Raji (cell line): Measurements from ENCODE around the gene TCF12.

Source experiments
- POLR2A ChIP-seq: IDR thresholded peaks from 2 replicates; pipeline ENCODE4 v1.6.1; 2011; ENCODE audit warnings: low read depth, low read length, control low read depth; ENCODE audit not compliant: insufficient read depth

TCF12 gene

DNA sequence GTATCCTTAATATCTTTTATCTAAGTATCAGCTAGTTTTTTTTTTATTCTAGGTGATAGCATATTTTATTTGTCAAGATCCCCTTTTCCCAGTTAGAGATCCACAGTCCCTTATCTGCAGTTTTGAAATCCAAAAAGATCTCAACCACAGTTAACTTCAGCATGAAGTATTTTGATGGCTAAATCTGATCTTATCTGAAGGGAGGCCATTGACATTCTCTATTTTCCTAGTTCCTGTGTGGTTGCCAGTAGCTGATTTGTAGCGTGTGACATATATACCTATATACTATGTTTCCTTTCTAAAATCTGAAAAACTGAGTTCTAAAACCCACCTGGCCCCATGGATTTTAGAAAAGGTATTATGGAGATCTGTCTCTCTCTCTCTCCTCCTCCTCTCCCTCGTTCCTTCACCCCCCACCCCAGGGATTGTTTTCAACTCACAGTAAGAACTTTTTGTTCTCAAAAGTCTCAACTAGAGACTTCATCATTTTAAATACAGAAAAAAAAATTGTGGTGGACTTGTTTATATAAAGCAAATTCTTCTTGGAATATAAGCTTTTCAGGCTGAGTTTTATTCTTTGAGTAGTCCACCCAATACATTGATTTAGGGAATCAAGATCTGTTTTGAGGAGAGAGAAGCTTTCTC is 12.3 kb downstream of the TCF12 start:
- no peak for TF ChIP-seq POLR2A

DNA sequence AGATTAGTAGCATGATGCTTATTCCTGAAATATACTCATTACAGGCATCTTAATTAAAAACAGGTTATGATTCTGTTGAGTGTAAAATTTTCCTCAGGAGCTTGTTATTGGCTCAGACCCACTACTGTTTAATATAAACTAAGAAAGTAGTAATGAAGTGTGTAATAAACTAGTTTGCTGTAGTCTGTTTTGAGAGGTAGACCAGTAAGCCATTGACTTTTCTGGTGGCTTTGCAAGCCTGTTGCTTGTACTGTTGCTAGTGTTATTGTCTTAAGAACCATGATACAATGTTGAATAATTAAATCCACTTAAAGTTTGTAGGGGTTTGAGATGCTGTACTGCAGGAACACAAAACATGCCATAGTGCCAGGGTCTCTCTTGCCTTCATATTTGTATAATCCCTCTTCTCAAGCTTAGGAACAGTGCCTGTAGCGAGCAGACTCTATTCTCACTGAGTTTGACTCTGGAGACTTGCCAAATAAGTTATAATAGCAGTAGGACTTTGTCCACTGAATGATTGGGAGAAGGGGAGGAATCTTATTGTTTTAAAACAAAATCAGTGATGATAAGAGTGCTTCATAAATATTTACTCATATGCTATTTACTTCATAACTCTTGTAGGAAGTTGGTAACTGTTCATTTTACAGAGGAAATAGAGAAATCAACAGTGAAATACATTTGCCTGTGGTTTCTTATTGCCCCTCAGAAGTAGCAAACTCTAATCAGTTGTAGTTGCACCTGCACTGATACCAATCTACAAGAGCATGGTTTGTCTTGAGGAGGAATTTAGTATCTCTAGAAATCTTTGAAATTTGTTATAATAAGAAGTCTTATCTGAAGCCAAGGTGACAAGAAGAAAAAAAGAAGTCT is 13.4 kb downstream of the TCF12 start:
- no peak for TF ChIP-seq POLR2A

DNA sequence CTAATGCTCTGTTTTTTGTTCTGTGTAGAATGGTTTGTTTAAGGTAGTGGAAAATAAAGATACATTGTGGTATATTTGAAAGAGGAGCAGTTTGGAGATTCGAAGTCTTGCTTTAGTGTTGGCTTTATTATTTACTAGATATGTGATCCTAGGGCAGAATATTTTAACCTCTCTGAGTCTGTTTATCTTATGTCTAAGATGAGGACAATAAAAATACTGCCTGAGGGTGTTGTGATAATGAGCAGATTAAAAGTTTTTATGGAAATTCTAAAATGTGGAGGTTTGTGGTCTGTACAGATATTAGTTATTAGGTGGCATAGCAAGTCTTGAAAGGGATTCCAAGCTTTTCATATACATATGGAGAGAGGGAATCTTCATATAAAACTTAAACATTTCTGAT is 15.0 kb downstream of the TCF12 start:
- TF ChIP-seq POLR2A = no peak

DNA sequence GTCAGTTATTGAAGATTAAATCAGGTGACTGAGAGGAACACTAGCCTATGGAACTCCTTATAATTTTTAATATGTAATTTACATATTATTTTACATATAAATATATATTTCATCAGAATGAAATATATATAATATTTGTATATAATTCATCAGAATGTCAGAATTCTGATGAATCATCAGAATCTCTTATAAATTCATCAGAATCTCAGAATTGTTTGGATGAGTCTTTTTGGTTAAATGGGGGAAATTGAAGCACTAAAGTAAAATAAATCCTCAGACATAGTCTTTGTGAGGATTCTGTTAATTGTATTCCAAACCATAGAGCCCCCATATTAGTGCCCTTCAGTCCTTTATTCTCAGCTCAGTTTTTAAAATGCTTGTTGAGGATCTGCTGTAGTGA is 15.4 kb downstream of the TCF12 start:
- no peak for TF ChIP-seq POLR2A

DNA sequence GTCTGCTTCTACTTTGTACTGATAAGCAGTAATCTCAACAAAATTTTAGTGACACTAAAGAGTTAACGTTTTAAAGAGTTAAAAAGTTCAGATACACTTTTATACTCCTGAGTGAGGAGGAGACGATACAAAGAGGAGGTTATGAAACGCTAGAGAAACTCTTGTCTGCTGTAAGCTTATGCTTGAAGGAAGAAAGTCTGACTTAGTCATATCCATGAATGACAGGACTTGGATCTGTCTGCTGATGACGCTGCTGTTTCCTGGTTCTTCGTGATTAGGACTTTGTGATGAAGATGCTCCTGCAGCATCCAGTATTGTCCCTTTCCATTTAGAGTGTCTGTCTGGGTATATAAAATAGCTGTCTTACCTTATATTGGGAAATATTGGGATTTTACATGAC is 15.8 kb downstream of the TCF12 start:
- no peak for TF ChIP-seq POLR2A

DNA sequence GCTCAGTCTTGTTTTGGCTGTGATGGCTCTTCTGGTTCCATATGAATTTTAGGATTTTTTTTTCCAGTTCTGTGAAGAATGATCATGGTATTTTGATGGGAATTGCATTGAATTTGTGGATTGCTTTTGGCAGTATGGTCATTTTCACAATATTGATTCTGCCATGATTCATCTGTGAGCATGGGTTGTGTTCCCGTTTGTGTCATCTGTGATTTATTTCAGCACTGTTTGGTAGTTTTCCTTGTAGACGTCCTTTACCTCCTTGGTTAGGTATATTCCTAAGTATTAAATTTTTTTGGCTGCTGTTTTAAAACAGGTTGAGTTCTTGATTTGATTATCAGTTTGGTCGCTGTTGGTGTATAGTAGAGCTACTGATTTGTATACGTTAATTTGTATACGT is 18.5 kb downstream of the TCF12 start:
- no peak for TF ChIP-seq POLR2A

DNA sequence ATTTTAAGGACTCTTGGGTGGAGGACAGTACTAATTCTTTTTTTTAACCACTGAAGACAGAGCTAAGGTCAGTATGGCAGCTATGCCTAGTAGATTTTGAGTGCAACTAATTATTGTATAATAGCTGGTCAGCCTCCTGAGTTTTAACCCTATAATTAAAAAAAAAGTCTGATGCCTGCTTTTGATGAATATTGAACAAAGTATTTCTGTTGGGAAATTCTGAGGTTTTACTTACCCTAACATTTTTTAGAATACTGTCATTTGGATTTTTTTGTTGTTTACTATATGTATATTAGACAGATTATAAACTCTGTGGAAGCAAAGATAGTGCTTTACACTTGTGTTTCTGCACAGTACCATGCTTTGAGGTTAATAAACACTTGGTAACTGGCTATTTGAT is 20.8 kb downstream of the TCF12 start:
- TF ChIP-seq POLR2A = no peak

DNA sequence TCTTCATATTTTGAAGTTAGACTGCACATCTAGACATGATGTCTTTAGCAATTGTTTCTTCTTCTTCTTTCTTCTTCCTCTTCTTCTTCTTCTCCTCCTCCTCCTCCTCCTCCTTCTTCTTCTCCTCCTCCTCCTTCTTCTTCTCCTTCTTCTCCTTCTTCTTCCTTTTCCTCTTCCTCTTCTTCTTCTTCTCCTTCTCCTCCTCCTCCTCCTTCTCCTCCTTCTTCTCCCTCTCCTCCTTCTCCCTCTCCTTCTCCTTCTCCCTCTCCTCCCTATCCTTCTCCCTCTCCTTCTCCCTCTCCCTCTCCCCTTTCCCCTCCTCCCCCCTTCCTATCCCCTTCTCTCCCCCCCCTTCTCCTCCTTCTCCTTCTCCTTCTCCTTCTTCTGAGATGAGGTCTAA is 21.9 kb downstream of the TCF12 start:
- TF ChIP-seq POLR2A = no peak

DNA sequence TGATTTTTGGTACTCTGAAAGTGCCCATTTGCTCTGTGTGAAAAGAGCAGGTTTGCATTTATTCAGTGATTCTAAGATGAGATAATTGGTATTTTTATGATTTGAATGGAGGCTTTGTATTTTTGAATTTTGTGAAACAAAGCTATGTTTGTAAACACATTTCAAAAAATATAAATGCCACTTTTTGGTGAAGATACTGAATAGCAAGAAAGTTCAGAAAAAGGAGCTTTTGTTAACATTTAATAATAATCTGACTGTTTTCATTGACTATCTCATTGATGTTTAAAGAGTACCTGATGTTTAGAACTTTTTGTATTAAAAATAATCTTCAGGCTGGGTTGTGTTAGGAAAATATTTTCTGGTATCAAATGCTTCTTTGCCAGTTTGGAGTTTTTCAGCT is 23.7 kb downstream of the TCF12 start:
- TF ChIP-seq POLR2A = no peak

DNA sequence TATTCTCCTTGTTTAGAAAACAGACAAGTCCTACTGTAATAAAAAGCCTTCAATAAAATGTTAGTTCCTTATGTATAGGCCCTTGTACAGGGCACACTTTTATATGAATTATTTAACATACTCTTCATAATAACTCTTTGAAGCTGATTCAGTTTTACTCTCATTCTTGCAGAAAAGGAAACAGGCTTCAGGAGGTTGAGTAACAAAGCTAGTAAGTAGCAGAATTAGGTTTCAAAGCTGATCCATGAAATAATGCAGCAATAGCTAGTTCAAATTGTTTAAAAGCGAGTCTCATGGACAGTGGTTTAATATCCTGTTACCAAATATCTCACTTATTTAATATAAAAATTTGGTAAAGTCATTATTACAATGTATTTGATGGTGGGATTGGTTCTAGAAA is 25.0 kb downstream of the TCF12 start:
- no peak for TF ChIP-seq POLR2A

DNA sequence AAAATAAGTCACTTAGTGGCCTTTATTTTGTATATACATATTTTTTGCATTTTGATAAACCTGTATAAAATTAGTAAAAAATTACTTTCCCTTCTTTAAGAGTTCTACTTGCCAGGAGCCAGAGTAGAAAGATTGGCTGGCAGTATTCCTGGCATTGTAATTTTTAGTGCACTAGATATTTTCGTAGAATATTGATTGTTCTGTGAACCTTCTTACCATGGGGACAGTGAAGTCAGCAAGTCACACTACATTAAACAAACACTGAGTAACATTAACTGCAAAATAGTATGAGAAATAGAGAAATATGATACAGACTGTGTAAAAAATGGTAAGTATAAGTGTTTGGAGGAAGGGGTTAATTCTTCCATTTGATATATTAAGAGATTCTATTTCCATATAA is 26.0 kb downstream of the TCF12 start:
- TF ChIP-seq POLR2A = no peak

DNA sequence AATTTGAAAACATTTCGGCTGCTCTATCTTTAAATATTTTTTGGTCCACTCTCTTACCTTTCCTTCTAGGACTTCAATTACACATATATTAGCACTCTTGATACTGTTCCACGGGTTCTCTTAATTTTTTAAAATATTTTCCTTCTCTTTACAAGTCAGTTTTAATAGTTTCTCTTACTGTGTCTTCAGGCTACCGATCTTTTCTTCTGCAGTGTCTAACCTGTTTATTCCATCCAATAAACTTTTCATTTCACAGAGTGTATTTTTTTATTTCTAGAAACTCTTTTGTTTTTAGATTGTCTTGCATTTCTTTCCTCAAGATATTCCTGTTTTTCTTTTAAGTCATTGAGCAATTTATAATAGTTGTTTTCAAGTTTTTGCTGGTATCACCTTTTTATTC is 27.7 kb downstream of the TCF12 start:
- TF ChIP-seq POLR2A = no peak

DNA sequence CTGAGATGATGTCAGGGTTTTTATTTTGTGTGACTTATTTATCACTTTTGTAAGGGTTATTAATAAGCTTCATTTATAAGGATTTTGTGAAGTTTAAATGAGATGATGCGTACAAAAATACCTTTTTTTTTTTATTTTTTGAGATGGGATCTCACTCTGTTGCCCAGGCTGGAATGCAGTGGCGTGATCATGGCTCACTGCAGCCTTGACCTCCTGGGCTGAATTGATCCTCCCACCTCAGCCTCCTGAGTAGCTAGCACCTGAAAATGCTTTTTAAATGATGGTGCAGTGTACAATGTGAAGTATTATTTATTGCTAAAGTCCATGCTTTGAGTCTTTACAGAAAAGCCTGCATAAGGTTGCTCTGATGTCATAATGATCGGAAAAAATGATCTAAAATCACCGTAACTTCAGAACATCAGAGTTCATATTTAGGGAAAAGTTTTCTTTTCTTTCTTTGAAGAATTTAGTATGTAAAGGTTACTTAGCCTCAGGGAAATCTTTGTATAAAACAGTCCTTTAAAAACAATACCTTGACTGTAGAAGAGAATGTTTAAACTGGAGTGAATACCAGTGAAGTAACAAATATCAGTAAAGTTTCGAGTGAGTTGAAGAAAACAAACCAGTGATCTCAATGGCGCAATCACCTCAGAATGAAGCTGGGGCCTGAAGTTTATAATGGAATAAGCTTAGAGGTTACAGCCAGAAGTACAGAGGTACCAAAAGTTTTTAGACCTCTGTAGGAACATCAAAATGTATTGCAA is 29.7 kb downstream of the TCF12 start:
- TF ChIP-seq POLR2A = no peak

DNA sequence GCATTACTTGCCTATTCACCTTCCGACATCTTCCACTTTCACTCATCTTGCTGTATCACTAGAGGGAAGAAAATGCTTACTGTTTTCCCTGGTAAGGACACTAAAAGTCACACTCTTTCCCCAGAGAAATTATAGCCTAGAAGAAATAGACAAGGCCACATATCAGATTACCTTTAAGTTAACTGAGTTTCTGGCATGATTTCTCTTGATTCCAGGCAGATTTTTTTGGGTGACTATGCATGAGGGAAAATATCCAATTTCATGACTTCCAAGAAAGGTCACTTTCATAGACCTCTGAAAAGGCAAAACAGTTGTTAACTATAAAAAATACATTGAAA is 30.3 kb downstream of the TCF12 start:
- TF ChIP-seq POLR2A = no peak

DNA sequence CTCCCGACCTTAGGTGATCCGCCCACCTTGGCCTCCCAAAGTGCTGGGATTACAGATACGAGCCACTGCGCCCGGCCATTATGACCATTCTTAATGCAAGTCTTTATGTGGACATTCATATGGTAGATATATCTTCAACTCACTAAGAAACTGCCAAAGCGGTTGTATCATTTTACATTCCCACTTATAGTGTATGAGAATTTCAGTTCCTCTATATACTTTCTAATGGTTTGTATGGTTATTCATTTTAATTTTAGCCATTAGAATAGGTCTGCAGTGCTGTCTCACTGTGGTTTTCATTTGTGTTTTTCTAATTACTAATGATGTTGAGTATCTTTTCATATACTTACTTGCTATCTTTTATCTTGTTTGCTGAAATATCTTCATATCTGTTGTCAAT is 32.5 kb downstream of the TCF12 start:
- TF ChIP-seq POLR2A = no peak

DNA sequence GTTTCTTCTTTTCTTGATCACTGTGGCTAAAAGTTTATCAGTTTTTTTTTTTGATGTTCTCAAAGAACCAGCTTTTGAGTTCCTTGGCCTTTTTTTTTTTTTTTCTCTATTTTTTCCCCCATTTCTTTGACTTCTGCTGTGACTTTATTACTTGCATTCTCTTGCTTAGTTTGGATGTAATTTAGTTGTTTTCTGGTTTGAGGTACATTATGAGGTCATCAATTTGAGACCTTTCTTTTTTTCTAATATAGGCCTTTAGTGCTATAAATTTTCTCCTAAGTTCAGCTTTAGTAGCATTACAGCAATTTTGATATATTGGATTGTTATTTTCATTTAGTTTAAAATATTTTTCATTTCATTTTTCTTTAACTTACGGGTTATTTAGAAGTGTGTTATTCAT is 35.3 kb downstream of the TCF12 start:
- TF ChIP-seq POLR2A = no peak
